ENCODE measurements around the gene UGT1A10. TPM values are rescaled to one million over a fixed set of nuclear protein-coding genes. Genes with fewer than 3 reads are reported as not detected.

UGT1A10 gene
- polyA plus RNA-seq, 1 donor from 2014 or later, result not detected

DNA sequence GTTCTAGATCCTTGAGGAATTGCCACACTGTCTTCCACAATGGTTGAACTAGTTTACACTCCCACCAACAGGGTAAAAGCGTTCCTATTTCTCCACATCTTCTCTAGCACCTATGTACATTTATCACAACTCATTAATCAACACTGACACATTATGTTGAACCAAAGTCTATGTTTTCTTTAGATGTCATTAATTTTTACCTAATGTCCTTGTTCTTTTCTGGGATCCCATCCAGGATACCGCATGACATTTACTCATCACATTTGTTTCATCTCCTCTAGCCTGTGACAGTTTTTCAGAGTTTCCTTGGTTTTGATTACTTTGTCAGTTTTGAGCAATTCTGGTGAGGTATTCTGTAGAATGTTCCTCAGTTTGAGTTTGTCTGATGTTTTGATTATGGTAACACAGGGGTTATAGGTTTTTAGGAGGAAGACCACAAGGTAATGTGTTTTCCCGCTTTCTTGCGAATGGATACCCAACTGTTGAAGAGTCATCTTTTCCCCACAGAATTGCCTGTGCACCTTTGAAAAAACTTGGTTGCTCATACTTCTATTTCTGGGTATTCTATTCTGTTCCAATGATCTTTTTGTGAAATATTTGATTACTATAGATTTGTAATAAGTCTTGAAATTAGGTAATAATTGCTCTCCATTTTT, 32.5 kb downstream of the UGT1A10 start:
- Histone ChIP-seq H3K4me2 (ENCODE audit: low read length) (no peak overlapping the region), H3K27ac (ENCODE audit: low read length) (no peak overlapping the region)

DNA sequence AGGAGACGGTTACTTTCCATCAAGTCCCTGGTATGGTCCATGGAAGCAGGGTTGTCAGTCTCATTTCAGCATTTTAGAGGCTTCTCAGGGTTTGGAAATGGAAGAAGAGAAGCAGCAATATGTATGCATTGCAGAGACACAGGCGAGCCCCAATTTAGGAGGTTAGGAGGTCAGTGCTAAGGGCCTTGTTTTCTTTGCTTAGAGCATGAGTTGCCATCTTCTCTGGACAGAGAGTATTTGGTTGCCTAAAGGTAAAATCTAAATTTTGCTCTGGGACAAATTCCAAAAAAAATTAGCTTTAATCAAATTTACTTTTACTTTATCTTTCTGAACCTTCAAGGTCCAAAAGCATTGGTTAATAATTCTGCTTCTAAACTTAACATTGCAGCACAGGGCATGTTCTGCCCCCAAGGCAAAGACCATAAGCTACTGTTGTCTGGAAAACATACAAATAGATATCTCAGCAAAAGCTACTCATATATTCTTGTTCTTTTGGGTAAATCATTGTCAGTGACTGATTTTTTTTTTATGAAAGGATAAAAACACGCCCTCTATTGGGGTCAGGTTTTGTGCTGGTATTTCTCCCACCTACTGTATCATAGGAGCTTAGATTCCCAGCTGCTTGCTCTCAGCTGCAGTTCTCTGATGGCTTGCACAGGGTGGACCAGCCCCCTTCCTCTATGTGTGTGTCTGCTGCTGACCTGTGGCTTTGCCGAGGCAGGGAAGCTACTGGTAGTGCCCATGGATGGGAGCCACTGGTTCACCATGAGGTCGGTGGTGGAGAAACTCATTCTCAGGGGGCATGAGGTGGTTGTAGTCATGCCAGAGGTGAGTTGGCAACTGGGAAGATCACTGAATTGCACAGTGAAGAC, 35.3 kb downstream of the UGT1A10 start, which contains the start of gene UGT1A9:
TSS of gene UGT1A9 (plus strand) at position 609 of the 872 bp plus-strand sequence. CDS start at position 646, 37 bp downstream.
- Histone ChIP-seq H2AFZ (ENCODE audit: low read depth, low read length) (no peak within 1 kb of the TSS), H3K79me2 (replicated peaks; ENCODE audit: insufficient read depth, low read length) (no peaks in the 10 kb centered on the region), H3F3A (ENCODE audit: insufficient read depth, low read length, poor library complexity, severe bottlenecking) (no peaks in the 10 kb centered on the region), H3K4me2 (ENCODE audit: low read length) (no peak within 1 kb of the TSS), H4K20me1 (ENCODE audit: insufficient read depth) (no peaks in the 10 kb centered on the region), H3K4me3 (ENCODE audit: low read length) (no peak within 1 kb of the TSS), H3K9me3 (ENCODE audit: low read length) (no peaks in the 10 kb centered on the region), H3K27me3 (ENCODE audit: insufficient read depth, low read depth, low read length) (no peaks in the 10 kb centered on the region), H3K9ac (ENCODE audit: low read length) (no peak within 1 kb of the TSS), H3K9me2 (ENCODE audit: insufficient read depth, low read length) (no peaks in the 10 kb centered on the region), H3K36me3 (ENCODE audit: insufficient read depth, low read length) (no peaks in the 10 kb centered on the region), H3K27ac (ENCODE audit: low read length) (no peak within 1 kb of the TSS)
- TF ChIP-seq TAF1 (IDR thresholded peaks at IDR 0.05; ENCODE audit: low read depth), result no peak
- TF ChIP-seq, protein P1, sequence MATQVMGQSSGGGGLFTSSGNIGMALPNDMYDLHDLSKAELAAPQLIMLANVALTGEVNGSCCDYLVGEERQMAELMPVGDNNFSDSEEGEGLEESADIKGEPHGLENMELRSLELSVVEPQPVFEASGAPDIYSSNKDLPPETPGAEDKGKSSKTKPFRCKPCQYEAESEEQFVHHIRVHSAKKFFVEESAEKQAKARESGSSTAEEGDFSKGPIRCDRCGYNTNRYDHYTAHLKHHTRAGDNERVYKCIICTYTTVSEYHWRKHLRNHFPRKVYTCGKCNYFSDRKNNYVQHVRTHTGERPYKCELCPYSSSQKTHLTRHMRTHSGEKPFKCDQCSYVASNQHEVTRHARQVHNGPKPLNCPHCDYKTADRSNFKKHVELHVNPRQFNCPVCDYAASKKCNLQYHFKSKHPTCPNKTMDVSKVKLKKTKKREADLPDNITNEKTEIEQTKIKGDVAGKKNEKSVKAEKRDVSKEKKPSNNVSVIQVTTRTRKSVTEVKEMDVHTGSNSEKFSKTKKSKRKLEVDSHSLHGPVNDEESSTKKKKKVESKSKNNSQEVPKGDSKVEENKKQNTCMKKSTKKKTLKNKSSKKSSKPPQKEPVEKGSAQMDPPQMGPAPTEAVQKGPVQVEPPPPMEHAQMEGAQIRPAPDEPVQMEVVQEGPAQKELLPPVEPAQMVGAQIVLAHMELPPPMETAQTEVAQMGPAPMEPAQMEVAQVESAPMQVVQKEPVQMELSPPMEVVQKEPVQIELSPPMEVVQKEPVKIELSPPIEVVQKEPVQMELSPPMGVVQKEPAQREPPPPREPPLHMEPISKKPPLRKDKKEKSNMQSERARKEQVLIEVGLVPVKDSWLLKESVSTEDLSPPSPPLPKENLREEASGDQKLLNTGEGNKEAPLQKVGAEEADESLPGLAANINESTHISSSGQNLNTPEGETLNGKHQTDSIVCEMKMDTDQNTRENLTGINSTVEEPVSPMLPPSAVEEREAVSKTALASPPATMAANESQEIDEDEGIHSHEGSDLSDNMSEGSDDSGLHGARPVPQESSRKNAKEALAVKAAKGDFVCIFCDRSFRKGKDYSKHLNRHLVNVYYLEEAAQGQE (IDR thresholded peaks at IDR 0.05; ENCODE audit: borderline replicate concordance), result no peak
- TF ChIP-seq EP300 (conservative IDR thresholded peaks at IDR 0.05; ENCODE audit: poor library complexity, severe bottlenecking), result no peak
- TF ChIP-seq MXI1 (conservative IDR thresholded peaks at IDR 0.05; ENCODE audit: poor library complexity, severe bottlenecking), result no peak
- TF ChIP-seq CTCF (IDR thresholded peaks at IDR 0.05; ENCODE audit: poor library complexity, severe bottlenecking), result no peak
- TF ChIP-seq RAD21 (conservative IDR thresholded peaks at IDR 0.05), result no peak
- TF ChIP-seq SMC3 (conservative IDR thresholded peaks at IDR 0.05; ENCODE audit: poor library complexity), result no peak
- TF ChIP-seq EZH2 (IDR thresholded peaks at IDR 0.05; ENCODE audit: borderline replicate concordance, insufficient read depth, low read length, poor library complexity, severe bottlenecking), result no peak
- TF ChIP-seq POLR2AphosphoS5 (IDR thresholded peaks at IDR 0.05), result no peak

More for the DNA sequence above, 32.5 kb downstream of the UGT1A10 start:
- H3K27me3 ChIP-seq (ENCODE audit: insufficient read depth, low read depth, low read length), result no peaks in the 10 kb centered on the region
- H3K4me3 ChIP-seq (ENCODE audit: low read length), result no peak overlapping the region
- H2AFZ ChIP-seq (ENCODE audit: low read depth, low read length), result no peak overlapping the region
- no peaks in the 10 kb centered on the region for H3K9me2 ChIP-seq (ENCODE audit: insufficient read depth, low read length)
- TF ChIP-seq EP300 (conservative IDR thresholded peaks at IDR 0.05; ENCODE audit: poor library complexity, severe bottlenecking), result no peak
- TF ChIP-seq EZH2 (IDR thresholded peaks at IDR 0.05; ENCODE audit: borderline replicate concordance, insufficient read depth, low read length, poor library complexity, severe bottlenecking), result no peak
- no peak for TF ChIP-seq SMC3 (conservative IDR thresholded peaks at IDR 0.05; ENCODE audit: poor library complexity)
- TF ChIP-seq MXI1 (conservative IDR thresholded peaks at IDR 0.05; ENCODE audit: poor library complexity, severe bottlenecking), result no peak
- H3F3A ChIP-seq (ENCODE audit: insufficient read depth, low read length, poor library complexity, severe bottlenecking), result no peaks in the 10 kb centered on the region
- no peaks in the 10 kb centered on the region for H3K9me3 ChIP-seq (ENCODE audit: low read length)
- H3K9ac ChIP-seq (ENCODE audit: low read length), result no peak overlapping the region
- no peaks in the 10 kb centered on the region for H3K79me2 ChIP-seq (replicated peaks; ENCODE audit: insufficient read depth, low read length)
- no peaks in the 10 kb centered on the region for H3K36me3 ChIP-seq (ENCODE audit: insufficient read depth, low read length)
- H4K20me1 ChIP-seq (ENCODE audit: insufficient read depth), result no peaks in the 10 kb centered on the region

Data from neural cell (in vitro differentiated cells).